Endothelial cell (in vitro differentiated cells): Measurements from ENCODE around the gene MMP25. TPM values are rescaled to one million over a fixed set of nuclear protein-coding genes. Genes with fewer than 3 reads are reported as not detected.
"Not testable (repeated sequence)": the region's sequence is repeated elsewhere in the genome, so short reads cannot be mapped to it uniquely, and the experiment has no call there.

ENCODE experiments used
- DNase-seq: peaks from one replicate; pipeline ENCODE4 v3.0.0; 2021; ENCODE audit warnings: low spot score
- H3K27ac Mint-ChIP-seq: one replicate; pipeline ENCODE4 v1.8.0; 2021; ENCODE audit warnings: mixed read lengths, inconsistent platforms; ENCODE audit not compliant: unreplicated experiment
- H3K27me3 Mint-ChIP-seq: one replicate; pipeline ENCODE4 v1.8.0; 2021; ENCODE audit warnings: mild to moderate bottlenecking, moderate library complexity, mixed read lengths, inconsistent platforms; ENCODE audit not compliant: unreplicated experiment
- H3K36me3 Mint-ChIP-seq: one replicate; pipeline ENCODE4 v1.8.0; 2021; ENCODE audit warnings: mild to moderate bottlenecking, low read depth, mixed read lengths, inconsistent platforms; ENCODE audit not compliant: unreplicated experiment
- H3K4me1 Mint-ChIP-seq: one replicate; pipeline ENCODE4 v1.8.0; 2021; ENCODE audit warnings: mild to moderate bottlenecking, mixed read lengths, inconsistent platforms; ENCODE audit not compliant: unreplicated experiment
- H3K4me3 Mint-ChIP-seq: one replicate; pipeline ENCODE4 v1.8.0; 2021; ENCODE audit warnings: mild to moderate bottlenecking, mixed read lengths, inconsistent platforms; ENCODE audit not compliant: unreplicated experiment
- H3K9me3 Mint-ChIP-seq: one replicate; pipeline ENCODE4 v1.8.0; 2021; ENCODE audit warnings: mixed read lengths, inconsistent platforms; ENCODE audit not compliant: unreplicated experiment
- CTCF ChIP-seq: fragments of 200-600 bp; sonication (generic); IDR thresholded peaks from one replicate; pipeline ENCODE4 v1.5.0; 2021; ENCODE audit warnings: antibody characterized with exemption; ENCODE audit not compliant: unreplicated experiment
- total RNA-seq: library from RNA; stranded (reverse); fragmentation: NEBNext Ultra II Directional; extraction: Animal tissue kit (Norgen Biotek cat#: 25700); gene quantifications from one replicate; pipeline ENCODE4 v1.2.1, GENCODE V29; 2021; ENCODE audit not compliant: unreplicated experiment

The MMP25 gene
- total RNA-seq, 1 donor from 2014 or later, result 5.4 TPM

- Mint-ChIP-seq H3K27me3 (peaks cover 4% of the 10 kb centered on the region), H3K27ac (no peak overlapping the region), H3K9me3 (no peaks in the 10 kb centered on the region), H3K36me3 (peaks cover 9% of the 10 kb centered on the region), H3K4me3 (no peak overlapping the region), H3K4me1 (no peaks in the 10 kb centered on the region)
- TF ChIP-seq CTCF, result no peak
- no peak for DNase-seq
These were observed 19.5 kb downstream of the MMP25 start for GRCh38 chr16:3065742-3066439.

GRCh38 chr16:3066440-3066748, 20.0 kb downstream of the MMP25 start:
- peaks cover 4% of the 10 kb centered on the region for H3K27me3 Mint-ChIP-seq
- H3K36me3 Mint-ChIP-seq, result peaks cover 9% of the 10 kb centered on the region
- no peak for TF ChIP-seq CTCF
- H3K4me3 Mint-ChIP-seq, result no peak overlapping the region
- no peak overlapping the region for H3K27ac Mint-ChIP-seq
- H3K9me3 Mint-ChIP-seq, result no peaks in the 10 kb centered on the region
- H3K4me1 Mint-ChIP-seq, result no peaks in the 10 kb centered on the region
- no peak for DNase-seq

GRCh38 chr16:3068487-3068886, 22.1 kb downstream of the MMP25 start:
- H3K9me3 Mint-ChIP-seq, result no peaks in the 10 kb centered on the region
- H3K4me3 Mint-ChIP-seq, result no peak overlapping the region
- peaks cover 9% of the 10 kb centered on the region for H3K36me3 Mint-ChIP-seq
- H3K4me1 Mint-ChIP-seq, result peaks cover 4% of the 10 kb centered on the region
- no peak for DNase-seq
- no peak for TF ChIP-seq CTCF
- H3K27ac Mint-ChIP-seq, result no peak overlapping the region
- H3K27me3 Mint-ChIP-seq, result peaks cover 6% of the 10 kb centered on the region

GRCh38 chr16:3069146-3069545, 22.8 kb downstream of the MMP25 start:
- H3K27me3 Mint-ChIP-seq, H3K4me1 Mint-ChIP-seq, H3K9me3 Mint-ChIP-seq, DNase-seq, H3K4me3 Mint-ChIP-seq, H3K36me3 Mint-ChIP-seq, H3K27ac Mint-ChIP-seq: not testable (repeated sequence)

GRCh38 chr16:3070608-3071111, 24.3 kb downstream of the MMP25 start:
- Mint-ChIP-seq H3K36me3 (peaks cover 10% of the 10 kb centered on the region), H3K9me3 (no peaks in the 10 kb centered on the region), H3K27ac (no peak overlapping the region), H3K27me3 (peaks cover 6% of the 10 kb centered on the region), H3K4me1 (peaks cover 13% of the 10 kb centered on the region), H3K4me3 (no peak overlapping the region)
- no peak for TF ChIP-seq CTCF
- no peak for DNase-seq
